Neuronal stem cell (in vitro differentiated cells): Measurements from ENCODE around the gene RPL13A.
A peak's percentile ranks its signal among the peaks of the same experiment; 100 is the strongest.

Source experiments
- DNase-seq: peaks from one replicate; pipeline ENCODE4 v3.0.0-alpha.2; 2013; ENCODE audit warnings: low spot score
- H2AFZ ChIP-seq: one replicate; pipeline ENCODE4 v1.6.1; 2013; ENCODE audit warnings: mild to moderate bottlenecking, low read length, inconsistent platforms
- H2AK5ac ChIP-seq: 2 replicates; pipeline ENCODE4 v1.6.1; 2013; ENCODE audit warnings: low read depth, mild to moderate bottlenecking, inconsistent platforms, low read length, moderate library complexity, mixed read lengths
- H2BK120ac ChIP-seq: 2 replicates; pipeline ENCODE4 v1.6.1; 2013; ENCODE audit warnings: low read depth, mild to moderate bottlenecking, inconsistent platforms, low read length, moderate library complexity, mixed read lengths
- H2BK12ac ChIP-seq: one replicate; pipeline ENCODE4 v1.6.1; 2013; ENCODE audit warnings: low read length, inconsistent platforms
- H2BK15ac ChIP-seq: 2 replicates; pipeline ENCODE4 v1.6.1; 2013; ENCODE audit warnings: mild to moderate bottlenecking, low read length, inconsistent platforms, mixed read lengths
- H2BK5ac ChIP-seq: one replicate; pipeline ENCODE4 v1.6.1; 2013; ENCODE audit warnings: inconsistent platforms, mild to moderate bottlenecking, low read length, moderate library complexity
- H3K14ac ChIP-seq: one replicate; pipeline ENCODE4 v1.6.1; 2013; ENCODE audit warnings: low read length, inconsistent platforms
- H3K18ac ChIP-seq: 2 replicates; pipeline ENCODE4 v1.6.1; 2013; ENCODE audit warnings: low read length, inconsistent platforms
- H3K23ac ChIP-seq: 2 replicates; pipeline ENCODE4 v1.6.1; 2013; ENCODE audit warnings: low read depth, mild to moderate bottlenecking, mixed read lengths, low read length, inconsistent platforms; ENCODE audit not compliant: poor library complexity
- H3K27ac ChIP-seq: replicated peaks from 3 replicates; pipeline ENCODE4 v1.5.1; 2013; ENCODE audit warnings: low read length, inconsistent platforms
- H3K27me3 ChIP-seq, 3 experiments: 2 replicates each; pipeline ENCODE4 v1.6.1; 2013; ENCODE audit warnings: low read length in 3 of 3, mild to moderate bottlenecking in 2 of 3, inconsistent platforms in 1 of 3, low read depth in 1 of 3, mixed read lengths in 1 of 3, moderate library complexity in 1 of 3; ENCODE audit not compliant: control insufficient read depth in 3 of 3, insufficient read depth in 3 of 3
- H3K36me3 ChIP-seq, 2 donors: replicated peaks in 1 of 2; 2 replicates each; pipeline ENCODE4 v1.6.1; 2013; ENCODE audit warnings: low read length in 2 of 2; ENCODE audit not compliant: control insufficient read depth in 2 of 2, insufficient read depth in 2 of 2
- H3K4ac ChIP-seq: 2 replicates; pipeline ENCODE4 v1.6.1; 2013; ENCODE audit warnings: inconsistent platforms, mild to moderate bottlenecking, low read length, moderate library complexity
- H3K4me1 ChIP-seq, 2 donors: 1 replicate in 1 of 2; 2 replicates in 1 of 2; pipeline ENCODE4 v1.6.1; 2013; ENCODE audit warnings: low read length in 2 of 2, low read depth in 1 of 2; ENCODE audit not compliant: control insufficient read depth in 2 of 2, insufficient read depth in 1 of 2
- H3K4me2 ChIP-seq: one replicate; pipeline ENCODE4 v1.6.1; 2013; ENCODE audit warnings: mild to moderate bottlenecking, low read length, inconsistent platforms; ENCODE audit not compliant: insufficient read depth, poor library complexity, severe bottlenecking
- H3K4me3 ChIP-seq, 2 donors: 2 replicates each; pipeline ENCODE4 v1.5.1; 2013; ENCODE audit warnings: low read length in 2 of 2, mild to moderate bottlenecking in 2 of 2, inconsistent platforms in 1 of 2, moderate library complexity in 1 of 2
- H3K79me1 ChIP-seq: one replicate; pipeline ENCODE4 v1.6.1; 2013; ENCODE audit warnings: low read depth, mild to moderate bottlenecking, inconsistent platforms, low read length, moderate library complexity
- H3K9ac ChIP-seq: one replicate; pipeline ENCODE4 v1.6.1; 2013; ENCODE audit warnings: mild to moderate bottlenecking, low read depth, low read length, inconsistent platforms; ENCODE audit not compliant: poor library complexity
- H3K9me3 ChIP-seq, 2 donors: replicated peaks in 1 of 2; 2 replicates each; pipeline versions ENCODE3 to v1.6.1; 2013; ENCODE audit warnings: low read length in 2 of 2, mild to moderate bottlenecking in 2 of 2, inconsistent platforms in 1 of 2, low read depth in 1 of 2, mixed read lengths in 1 of 2, moderate library complexity in 1 of 2; ENCODE audit not compliant: control insufficient read depth in 2 of 2, insufficient read depth in 1 of 2
- H4K8ac ChIP-seq: one replicate; pipeline ENCODE4 v1.6.1; 2013; ENCODE audit warnings: low read depth, mild to moderate bottlenecking, inconsistent platforms, low read length, moderate library complexity
- H4K91ac ChIP-seq: one replicate; pipeline ENCODE4 v1.6.1; 2013; ENCODE audit warnings: low read length, low read depth, mild to moderate bottlenecking, inconsistent platforms; ENCODE audit not compliant: poor library complexity
- WGBS, 2 donors: extraction: QIAGEN DNeasy Blood & Tissue Kit; methylation state at CpG; one replicate each; pipeline ENCODE4 v1.1.7; 2013; ENCODE audit warnings: missing lambda C conversion rate in 2 of 2, mixed read lengths in 1 of 2; ENCODE audit not compliant: insufficient read length in 2 of 2, insufficient replicate concordance in 1 of 2; ENCODE audit errors: extremely low coverage in 2 of 2; 5-methylcytosine and 5-hydroxymethylcytosine counted together

Gene RPL13A

GRCh38 chr19:49486710-49487276, 615 bp upstream of the RPL13A start:
- peak overlapping the region; percentile 89 for H2AFZ ChIP-seq
- no peak overlapping the region for H3K14ac ChIP-seq
- peaks cover 7 to 8% of the 10 kb centered on the region in 2 donors for H3K4me1 ChIP-seq
- H2BK120ac ChIP-seq = peak overlapping the region; percentile 78
- H2BK5ac ChIP-seq = peak overlapping the region; percentile 77
- no peak overlapping the region for H3K27ac ChIP-seq
- H3K9me3 ChIP-seq = no peaks in the 10 kb centered on the region
- peak overlapping the region; percentile 74 for H4K8ac ChIP-seq
- no peaks in the 10 kb centered on the region for H3K27me3 ChIP-seq
- no peak overlapping the region for H3K4ac ChIP-seq
- peak overlapping the region in 1 of 2 donors; percentile 24 for H3K4me3 ChIP-seq
- no peak overlapping the region for H2BK15ac ChIP-seq
- H4K91ac ChIP-seq = no peak overlapping the region
- no peak overlapping the region for H3K9ac ChIP-seq
- H3K18ac ChIP-seq = peak overlapping the region; percentile 92
- H2AK5ac ChIP-seq = peak overlapping the region; percentile 71
- H3K36me3 ChIP-seq = peaks cover 28 to 37% of the 10 kb centered on the region in 2 donors
- H3K23ac ChIP-seq = peak overlapping the region; percentile 40
- H2BK12ac ChIP-seq = no peak overlapping the region
- no CpG with 5 or more reads among the region's 23 CpGs for WGBS, 2 donors
- H3K79me1 ChIP-seq = peaks cover 14% of the 10 kb centered on the region
- no peak for DNase-seq
- no peak overlapping the region for H3K4me2 ChIP-seq

- Histone ChIP-seq H2AK5ac (peak overlapping the region; percentile 34), H2BK120ac (no peak overlapping the region), H3K79me1 (peaks cover 14% of the 10 kb centered on the region), H4K8ac (no peak overlapping the region), H2AFZ (no peak overlapping the region), H2BK15ac (no peak overlapping the region), H3K27me3 (no peaks in the 10 kb centered on the region), H3K27ac (peak overlapping the region; percentile 40), H3K23ac (no peak overlapping the region), H3K4me1 (peaks cover 7 to 8% of the 10 kb centered on the region in 2 donors), H3K36me3 (peaks cover 40 to 51% of the 10 kb centered on the region in 2 donors), H2BK5ac (no peak overlapping the region), H4K91ac (no peak overlapping the region), H3K4me2 (peak overlapping the region; percentile 79), H3K4me3 (peak overlapping the region; percentile 89 to 98), H3K9ac (peak overlapping the region; percentile 91), H3K9me3 (no peaks in the 10 kb centered on the region), H3K14ac (no peak overlapping the region), H3K4ac (no peak overlapping the region), H2BK12ac (no peak overlapping the region), H3K18ac (peak overlapping the region; percentile 81)
- no peak for DNase-seq
- WGBS, 2 donors = no CpG with 5 or more reads among the region's 26 CpGs
These were observed 846 bp downstream of the RPL13A start for GRCh38 chr19:49488046-49488862.

- peaks cover 14% of the 10 kb centered on the region for H3K79me1 ChIP-seq
- H3K9me3 ChIP-seq = no peaks in the 10 kb centered on the region
- H2BK12ac ChIP-seq = no peak overlapping the region
- peak overlapping the region; percentile 70 for H3K9ac ChIP-seq
- no peak for DNase-seq
- H4K8ac ChIP-seq = no peak overlapping the region
- peak overlapping the region; percentile 79 for H3K4me2 ChIP-seq
- no peak overlapping the region for H3K14ac ChIP-seq
- peak overlapping the region; percentile 45 for H3K27ac ChIP-seq
- H2BK120ac ChIP-seq = no peak overlapping the region
- no peak overlapping the region for H2BK15ac ChIP-seq
- H3K4me1 ChIP-seq = peaks cover 7 to 8% of the 10 kb centered on the region in 2 donors
- no peak overlapping the region for H2AK5ac ChIP-seq
- H3K18ac ChIP-seq = no peak overlapping the region
- WGBS, 2 donors = no CpG with 5 or more reads among the region's 15 CpGs
- H4K91ac ChIP-seq = no peak overlapping the region
- H3K23ac ChIP-seq = no peak overlapping the region
- no peak overlapping the region for H2BK5ac ChIP-seq
- H3K4ac ChIP-seq = no peak overlapping the region
- H3K27me3 ChIP-seq = no peaks in the 10 kb centered on the region
- H2AFZ ChIP-seq = no peak overlapping the region
- H3K4me3 ChIP-seq = peak overlapping the region; percentile 89 to 98
- H3K36me3 ChIP-seq = peaks cover 40 to 53% of the 10 kb centered on the region in 2 donors
These were observed 1.6 kb downstream of the RPL13A start for GRCh38 chr19:49488863-49489537.
